Superior temporal gyrus (tissue), 1 donor: ENCODE results near the gene RAB6B.

Experiments used
- DNase-seq: peaks from one replicate; pipeline ENCODE4 v3.0.0-alpha.2; 2016; ENCODE audit errors: extremely low spot score

The RAB6B gene

DNA sequence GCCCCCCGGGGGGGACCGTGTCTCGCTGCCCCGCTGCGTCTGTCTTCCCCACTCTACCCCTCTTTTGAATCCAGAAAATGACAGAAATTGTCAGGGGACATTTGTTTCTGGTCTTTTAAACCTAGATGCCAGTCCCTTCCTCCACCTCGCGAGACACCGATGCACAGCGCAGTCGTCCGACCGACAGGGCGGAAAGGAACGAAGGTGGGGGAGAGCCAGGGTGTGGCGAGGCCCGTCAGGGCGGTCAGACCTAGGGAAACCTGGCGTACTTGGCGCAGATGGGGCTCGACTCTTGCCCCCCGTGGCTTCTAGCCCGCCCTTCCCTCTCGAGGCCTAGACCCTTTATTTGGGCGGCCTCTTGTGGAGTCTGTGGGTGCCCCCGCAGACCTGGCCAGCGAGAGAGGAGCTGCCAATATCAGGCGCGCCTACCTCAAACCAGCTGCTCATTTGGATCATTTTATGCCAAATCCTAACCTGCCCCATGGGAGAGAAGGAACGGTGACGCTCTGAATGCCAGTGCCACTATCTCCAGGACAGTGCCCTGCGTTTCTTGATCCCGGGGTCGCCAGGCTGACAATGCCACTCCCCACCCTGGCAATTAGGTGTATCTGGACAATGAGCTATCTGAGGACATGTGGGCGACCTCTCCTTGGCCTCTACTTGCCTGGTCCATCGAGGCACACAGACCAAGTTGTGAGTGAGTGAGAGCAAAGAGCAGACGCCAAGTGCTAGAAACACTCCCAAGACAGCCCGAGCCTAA is 500 bp upstream of the RAB6B start:
- no peak for DNase-seq

DNA sequence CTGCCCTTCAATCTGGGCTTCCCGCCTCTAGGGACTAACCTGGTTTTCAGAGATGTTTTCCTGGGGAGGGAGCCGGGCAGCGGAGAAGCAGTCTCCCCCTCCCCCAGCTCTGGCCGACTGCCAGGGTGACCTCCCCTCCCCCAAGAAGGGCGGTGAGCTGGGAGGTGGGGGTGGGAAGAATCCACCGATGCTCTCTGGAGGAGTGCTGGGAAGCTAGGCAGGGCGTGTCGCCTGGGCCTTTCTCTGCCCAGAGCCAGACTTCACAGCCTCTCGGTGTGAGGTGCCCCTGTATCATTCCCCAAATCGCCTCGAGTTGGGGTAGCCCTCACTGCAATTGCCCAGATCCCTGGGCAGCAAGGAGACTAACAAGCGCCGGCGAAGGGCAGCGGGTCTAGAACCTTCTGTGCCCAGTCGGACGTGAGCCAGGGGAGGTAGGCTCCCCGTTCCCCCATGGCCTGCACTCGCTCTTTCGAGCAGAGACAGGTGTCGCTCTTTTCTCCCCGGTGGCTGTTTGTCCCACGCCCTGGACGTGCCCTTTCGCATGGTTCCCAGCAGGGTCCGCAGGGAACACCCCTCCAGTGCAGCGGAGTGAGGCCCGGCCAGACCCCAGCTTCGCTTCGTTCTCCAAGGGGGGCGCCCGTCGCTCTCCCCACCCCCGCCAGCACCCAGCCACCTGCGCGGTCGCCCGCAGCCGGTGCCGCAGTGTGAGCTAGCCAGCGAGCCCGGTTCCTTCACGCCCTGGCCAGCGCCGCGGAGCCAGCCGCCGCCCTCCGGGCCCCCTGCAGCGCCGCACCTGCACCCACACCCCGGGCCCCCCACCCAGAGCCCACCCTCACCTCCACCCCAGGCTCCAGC is 1.1 kb downstream of the RAB6B start:
- no peak for DNase-seq

- DNase-seq, result no peak
Observed at GRCh38 chr3:133893683-133894352, 1.9 kb downstream of the RAB6B start.

DNA sequence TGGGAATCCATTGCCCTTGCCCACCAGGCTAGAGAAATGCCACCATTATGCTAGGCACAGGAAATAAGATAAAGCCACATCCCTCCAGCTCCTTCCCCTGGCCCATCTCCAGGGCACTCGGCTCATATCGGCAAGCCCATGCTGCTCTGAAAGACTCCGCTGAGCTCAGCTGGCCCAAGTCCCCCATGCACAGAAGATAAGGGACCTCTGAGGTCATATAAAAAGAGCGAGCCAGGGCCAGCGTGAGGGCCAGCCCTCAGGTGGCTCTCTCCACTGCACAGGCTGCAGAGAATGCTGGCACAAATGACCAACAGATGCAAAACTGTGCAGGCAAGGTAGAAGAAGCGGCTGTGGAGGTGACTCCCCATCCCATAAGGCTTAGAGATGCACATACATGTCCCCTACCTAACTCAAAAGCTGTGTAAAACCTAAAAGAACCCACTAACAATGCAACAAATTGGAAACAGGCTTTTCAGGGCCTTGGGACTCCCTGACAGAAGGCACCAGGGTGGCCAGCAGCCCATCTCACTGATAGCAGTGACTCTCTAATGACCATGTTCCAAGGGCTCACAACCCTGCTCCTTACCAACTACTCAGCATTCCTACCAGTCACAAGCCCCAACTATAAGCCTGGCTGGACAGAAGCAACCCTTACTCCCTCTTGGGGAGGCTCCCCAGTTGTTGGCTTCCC is 3.0 kb downstream of the RAB6B start:
- DNase-seq, result no peak

- DNase-seq, result no peak
Observed at GRCh38 chr3:133891662-133892378, 3.9 kb downstream of the RAB6B start.

- DNase-seq, result no peak
Observed at GRCh38 chr3:133890972-133891644, 4.6 kb downstream of the RAB6B start.

- DNase-seq, result no peak
Observed at GRCh38 chr3:133890037-133890436, 5.6 kb downstream of the RAB6B start.

DNA sequence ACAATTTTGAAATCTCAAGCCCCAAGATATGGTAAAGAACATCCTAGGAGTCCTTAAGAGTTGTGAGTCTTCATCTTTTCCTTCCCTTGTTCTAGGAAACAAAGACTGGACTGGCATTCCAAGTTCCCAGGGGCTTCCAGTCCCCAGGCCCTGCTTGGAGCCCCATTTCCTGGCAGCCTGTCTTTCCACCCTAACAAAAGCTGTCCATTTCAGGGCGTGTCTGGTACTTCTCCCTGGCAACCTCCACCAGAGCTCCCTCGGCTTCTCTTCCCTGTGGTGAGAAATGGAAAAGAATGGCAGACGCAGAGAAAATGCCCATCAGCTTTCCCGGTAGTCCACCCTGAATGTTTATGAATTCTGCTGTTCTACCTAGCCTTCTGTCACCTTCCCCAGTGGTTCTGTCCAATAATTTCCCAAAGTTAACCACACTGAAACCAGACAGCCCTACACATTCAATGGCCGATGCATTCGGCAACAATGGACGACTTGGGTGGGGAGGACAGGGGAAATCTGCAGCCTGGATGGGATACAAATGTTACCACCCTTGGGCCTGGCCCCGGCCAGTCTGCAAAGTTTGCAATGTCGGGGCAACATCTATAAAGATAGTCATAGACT is 6.8 kb downstream of the RAB6B start:
- DNase-seq, result no peak

- DNase-seq, result no peak
Observed at GRCh38 chr3:133887803-133888703, 7.6 kb downstream of the RAB6B start.

GRCh38 chr3:133887074-133887802 is 8.4 kb downstream of the RAB6B start:
- DNase-seq, result no peak

GRCh38 chr3:133886031-133886722 is 9.5 kb downstream of the RAB6B start:
- no peak for DNase-seq

GRCh38 chr3:133884887-133885711 is 10.6 kb downstream of the RAB6B start:
- DNase-seq, result no peak

GRCh38 chr3:133884054-133884886 is 11.4 kb downstream of the RAB6B start:
- DNase-seq, result no peak

DNA sequence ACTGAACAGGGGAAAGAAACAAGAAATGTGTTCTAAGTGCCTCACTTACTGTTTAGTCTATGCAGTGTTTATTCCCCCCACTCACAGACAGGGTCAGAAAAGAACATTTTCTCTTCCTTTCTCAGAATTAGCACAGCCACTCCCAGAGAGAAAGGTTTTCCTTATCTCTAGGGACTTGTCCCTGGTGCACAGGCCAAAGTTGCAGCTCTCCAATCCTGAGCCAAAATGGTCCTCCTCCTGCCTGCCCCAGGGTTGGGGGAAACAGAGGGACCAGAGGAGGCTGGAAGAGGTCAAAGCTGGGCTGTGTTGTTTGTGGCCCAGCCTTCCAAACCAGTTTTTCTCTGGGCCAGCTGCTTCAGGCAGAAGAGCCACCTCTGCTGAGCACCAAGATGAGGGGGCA is 12.0 kb downstream of the RAB6B start:
- no peak for DNase-seq

- DNase-seq, result no peak
Observed at GRCh38 chr3:133882986-133883586, 12.6 kb downstream of the RAB6B start.
